ENCODE results near the gene NR0B2. TPM values are rescaled to one million over a fixed set of nuclear protein-coding genes. Genes with fewer than 3 reads are reported as not detected.
"Not testable (repeated sequence)": the region's sequence is repeated elsewhere in the genome, so short reads cannot be mapped to it uniquely, and the experiment has no call there.

The NR0B2 gene
- total and polyA plus RNA-seq, 2 experiments from 2014 or later, result 39.1 to 68.1 TPM

DNA sequence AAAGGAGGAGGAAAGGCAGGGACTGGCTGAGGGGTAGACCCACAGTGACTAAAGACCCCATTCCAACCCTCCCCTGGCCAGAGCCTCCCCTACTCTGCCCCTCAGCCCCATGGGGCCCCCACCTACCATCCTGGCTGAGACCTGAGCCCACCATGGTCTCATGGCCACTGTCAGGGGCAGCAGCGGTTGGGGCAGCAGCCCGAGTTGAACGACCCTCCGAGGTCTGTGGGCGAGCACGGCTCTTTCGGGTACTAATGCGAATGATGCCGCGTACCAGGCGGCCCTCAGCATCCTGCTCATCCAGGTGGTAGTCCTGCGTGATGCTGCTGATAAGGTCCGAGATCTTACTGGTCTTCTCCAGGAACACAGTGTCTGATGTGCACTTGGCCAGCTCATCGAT is 37.4 kb upstream of the NR0B2 start:
- peaks cover 6% of the 10 kb centered on the region for H3K4me1 ChIP-seq (ENCODE audit: insufficient read depth)
- no peak for TF ChIP-seq EZH2 (IDR thresholded peaks at IDR 0.05; ENCODE audit: borderline replicate concordance)
- TF ChIP-seq EZH2phosphoT487 (IDR thresholded peaks at IDR 0.05; ENCODE audit: low read depth, severe bottlenecking, unreplicated experiment), result no peak
- TF ChIP-seq, protein P1, sequence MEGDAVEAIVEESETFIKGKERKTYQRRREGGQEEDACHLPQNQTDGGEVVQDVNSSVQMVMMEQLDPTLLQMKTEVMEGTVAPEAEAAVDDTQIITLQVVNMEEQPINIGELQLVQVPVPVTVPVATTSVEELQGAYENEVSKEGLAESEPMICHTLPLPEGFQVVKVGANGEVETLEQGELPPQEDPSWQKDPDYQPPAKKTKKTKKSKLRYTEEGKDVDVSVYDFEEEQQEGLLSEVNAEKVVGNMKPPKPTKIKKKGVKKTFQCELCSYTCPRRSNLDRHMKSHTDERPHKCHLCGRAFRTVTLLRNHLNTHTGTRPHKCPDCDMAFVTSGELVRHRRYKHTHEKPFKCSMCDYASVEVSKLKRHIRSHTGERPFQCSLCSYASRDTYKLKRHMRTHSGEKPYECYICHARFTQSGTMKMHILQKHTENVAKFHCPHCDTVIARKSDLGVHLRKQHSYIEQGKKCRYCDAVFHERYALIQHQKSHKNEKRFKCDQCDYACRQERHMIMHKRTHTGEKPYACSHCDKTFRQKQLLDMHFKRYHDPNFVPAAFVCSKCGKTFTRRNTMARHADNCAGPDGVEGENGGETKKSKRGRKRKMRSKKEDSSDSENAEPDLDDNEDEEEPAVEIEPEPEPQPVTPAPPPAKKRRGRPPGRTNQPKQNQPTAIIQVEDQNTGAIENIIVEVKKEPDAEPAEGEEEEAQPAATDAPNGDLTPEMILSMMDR (IDR thresholded peaks at IDR 0.05; ENCODE audit: poor library complexity), result no peak
- H3K27me3 ChIP-seq, result no peaks in the 10 kb centered on the region
- H3K36me3 ChIP-seq (replicated peaks; ENCODE audit: insufficient read depth, low read depth), result no peaks in the 10 kb centered on the region
- 95% methylated on average over 14 of the region's 14 CpGs for WGBS (ENCODE audit: low lambda C conversion rate, missing lambda C conversion rate)
- H3K4me3 ChIP-seq, result no peak overlapping the region
- H3K27ac ChIP-seq, result no peak overlapping the region
- DNase-seq (ENCODE audit: low spot score), result no peak
- H3K4me2 ChIP-seq, result no peak overlapping the region
- no peaks in the 10 kb centered on the region for H3K9me2 ChIP-seq (replicated peaks; ENCODE audit: insufficient read depth)
- H3K9me3 ChIP-seq (ENCODE audit: low read depth), result no peaks in the 10 kb centered on the region
- H4K20me1 ChIP-seq (ENCODE audit: insufficient read depth, poor library complexity, severe bottlenecking), result no peaks in the 10 kb centered on the region
- H2AFZ ChIP-seq, result no peak overlapping the region
- H3K79me2 ChIP-seq, result peaks cover 10% of the 10 kb centered on the region

DNA sequence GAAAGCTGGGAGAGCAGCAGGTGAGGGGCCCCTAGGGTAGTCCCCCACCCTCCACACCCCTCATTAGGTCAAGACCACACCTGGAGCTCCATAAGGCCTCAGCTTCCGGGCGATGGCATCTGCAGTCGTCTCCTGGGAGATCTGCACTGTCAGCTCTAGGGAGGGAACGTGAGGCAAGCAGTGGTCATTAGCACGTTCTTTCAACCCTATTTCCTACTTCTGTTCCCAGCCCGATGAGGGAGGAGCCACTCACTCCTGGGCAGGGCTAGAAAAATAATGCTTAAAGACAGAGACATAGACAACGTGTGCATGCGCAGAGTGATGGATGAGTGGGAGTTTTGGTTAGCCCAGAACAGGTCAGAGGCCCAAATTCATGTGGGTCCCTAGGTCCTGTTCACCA is 36.8 kb upstream of the NR0B2 start:
- H3K4me2 ChIP-seq, result no peak overlapping the region
- 84% methylated on average over 8 of the region's 8 CpGs for whole genome bisulfite sequencing (ENCODE audit: low lambda C conversion rate, missing lambda C conversion rate)
- H3K4me3 ChIP-seq, result no peak overlapping the region
- no peaks in the 10 kb centered on the region for H3K9me3 ChIP-seq (ENCODE audit: low read depth)
- H3K36me3 ChIP-seq (replicated peaks; ENCODE audit: insufficient read depth, low read depth), result no peaks in the 10 kb centered on the region
- no peak for DNase-seq (ENCODE audit: low spot score)
- H3K27ac ChIP-seq, result no peak overlapping the region
- H3K79me2 ChIP-seq, result peaks cover 6% of the 10 kb centered on the region
- H3K27me3 ChIP-seq, result no peaks in the 10 kb centered on the region
- H3K9me2 ChIP-seq (replicated peaks; ENCODE audit: insufficient read depth), result no peaks in the 10 kb centered on the region
- H2AFZ ChIP-seq, result no peak overlapping the region
- peaks cover 6% of the 10 kb centered on the region for H3K4me1 ChIP-seq (ENCODE audit: insufficient read depth)
- TF ChIP-seq EZH2 (IDR thresholded peaks at IDR 0.05; ENCODE audit: borderline replicate concordance), result no peak
- TF ChIP-seq, protein P1 (IDR thresholded peaks at IDR 0.05; ENCODE audit: poor library complexity), result no peak
- no peak for TF ChIP-seq EZH2phosphoT487 (IDR thresholded peaks at IDR 0.05; ENCODE audit: low read depth, severe bottlenecking, unreplicated experiment)
- H4K20me1 ChIP-seq (ENCODE audit: insufficient read depth, poor library complexity, severe bottlenecking), result no peaks in the 10 kb centered on the region

DNA sequence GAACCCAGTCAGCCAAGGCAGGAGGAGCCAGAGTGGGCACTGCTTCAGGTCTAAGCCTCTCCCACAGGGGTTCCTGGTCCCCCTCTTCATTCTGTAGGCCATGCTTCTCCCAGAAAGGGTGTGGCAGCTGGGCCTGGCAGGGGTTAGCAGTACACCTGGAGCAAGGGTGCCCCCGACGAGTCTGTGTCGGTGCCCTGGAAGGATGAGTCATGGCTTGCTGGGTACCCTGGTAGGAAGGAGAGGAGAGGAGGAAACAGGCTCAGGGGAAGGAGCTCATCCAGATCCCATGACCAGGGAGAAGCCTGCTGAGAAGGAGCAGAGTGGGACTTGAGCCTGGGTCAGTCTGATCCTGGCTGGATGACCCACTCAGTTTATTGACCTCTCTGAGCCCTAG is 36.1 kb upstream of the NR0B2 start:
- H3K4me2 ChIP-seq, result no peak overlapping the region
- no peaks in the 10 kb centered on the region for H3K36me3 ChIP-seq (replicated peaks; ENCODE audit: insufficient read depth, low read depth)
- no peak overlapping the region for H3K27ac ChIP-seq
- DNase-seq (ENCODE audit: low spot score), result no peak
- peaks cover 12% of the 10 kb centered on the region for H3K4me1 ChIP-seq (ENCODE audit: insufficient read depth)
- 93% methylated on average over 3 of the region's 3 CpGs for WGBS (ENCODE audit: low lambda C conversion rate, missing lambda C conversion rate)
- no peak overlapping the region for H3K4me3 ChIP-seq
- H2AFZ ChIP-seq, result no peak overlapping the region
- TF ChIP-seq EZH2phosphoT487 (IDR thresholded peaks at IDR 0.05; ENCODE audit: low read depth, severe bottlenecking, unreplicated experiment), result no peak
- TF ChIP-seq EZH2 (IDR thresholded peaks at IDR 0.05; ENCODE audit: borderline replicate concordance), result no peak
- H3K27me3 ChIP-seq, result no peaks in the 10 kb centered on the region
- H3K9me2 ChIP-seq (replicated peaks; ENCODE audit: insufficient read depth), result no peaks in the 10 kb centered on the region
- no peaks in the 10 kb centered on the region for H4K20me1 ChIP-seq (ENCODE audit: insufficient read depth, poor library complexity, severe bottlenecking)
- no peaks in the 10 kb centered on the region for H3K9me3 ChIP-seq (ENCODE audit: low read depth)
- H3K79me2 ChIP-seq, result peaks cover 6% of the 10 kb centered on the region

DNA sequence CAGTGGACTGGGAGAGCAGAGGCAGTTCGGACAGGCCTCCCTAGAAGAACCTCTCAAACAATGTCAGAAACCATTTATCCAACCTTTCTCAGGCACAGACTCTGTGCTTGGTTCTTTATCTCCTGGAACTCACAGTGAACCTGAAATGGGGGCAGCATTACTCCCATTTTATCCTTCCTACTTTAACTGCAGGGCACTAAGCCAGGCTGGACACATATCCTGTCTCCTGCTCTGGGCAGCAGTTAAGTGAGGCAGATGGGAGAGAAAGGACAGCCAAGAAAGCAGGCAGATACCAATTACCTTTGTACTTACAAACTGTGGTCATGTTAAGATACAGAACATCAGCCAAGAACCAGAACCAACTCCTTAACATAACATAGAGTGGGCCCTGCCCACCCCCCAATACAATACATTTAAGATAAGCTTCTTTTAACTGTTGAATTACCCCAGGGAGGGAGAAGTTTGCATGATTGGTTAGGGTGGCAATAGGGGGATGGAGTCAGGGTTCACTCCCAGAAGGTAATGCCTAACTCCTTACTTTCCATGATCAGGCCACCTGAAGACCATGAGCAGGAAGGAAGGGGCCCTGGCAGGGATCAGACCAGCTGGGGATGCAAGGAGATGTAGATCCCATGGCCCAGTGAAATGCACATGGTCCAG is 35.6 kb upstream of the NR0B2 start:
- peaks cover 13% of the 10 kb centered on the region for H3K4me1 ChIP-seq (ENCODE audit: insufficient read depth)
- H3K9me2 ChIP-seq (replicated peaks; ENCODE audit: insufficient read depth), result no peaks in the 10 kb centered on the region
- H3K4me3 ChIP-seq, result no peak overlapping the region
- no peak for DNase-seq (ENCODE audit: low spot score)
- no peak overlapping the region for H2AFZ ChIP-seq
- H3K27me3 ChIP-seq, result no peaks in the 10 kb centered on the region
- no peaks in the 10 kb centered on the region for H4K20me1 ChIP-seq (ENCODE audit: insufficient read depth, poor library complexity, severe bottlenecking)
- peaks cover 6% of the 10 kb centered on the region for H3K79me2 ChIP-seq
- no peak overlapping the region for H3K27ac ChIP-seq
- TF ChIP-seq, protein P1 (IDR thresholded peaks at IDR 0.05; ENCODE audit: poor library complexity), result no peak
- TF ChIP-seq EZH2 (IDR thresholded peaks at IDR 0.05; ENCODE audit: borderline replicate concordance), result no peak
- TF ChIP-seq EZH2phosphoT487 (IDR thresholded peaks at IDR 0.05; ENCODE audit: low read depth, severe bottlenecking, unreplicated experiment), result no peak
- WGBS (ENCODE audit: low lambda C conversion rate, missing lambda C conversion rate), result 83% methylated on average over 1 of the region's 1 CpG
- no peaks in the 10 kb centered on the region for H3K36me3 ChIP-seq (replicated peaks; ENCODE audit: insufficient read depth, low read depth)
- H3K4me2 ChIP-seq, result no peak overlapping the region
- H3K9me3 ChIP-seq (ENCODE audit: low read depth), result no peaks in the 10 kb centered on the region

DNA sequence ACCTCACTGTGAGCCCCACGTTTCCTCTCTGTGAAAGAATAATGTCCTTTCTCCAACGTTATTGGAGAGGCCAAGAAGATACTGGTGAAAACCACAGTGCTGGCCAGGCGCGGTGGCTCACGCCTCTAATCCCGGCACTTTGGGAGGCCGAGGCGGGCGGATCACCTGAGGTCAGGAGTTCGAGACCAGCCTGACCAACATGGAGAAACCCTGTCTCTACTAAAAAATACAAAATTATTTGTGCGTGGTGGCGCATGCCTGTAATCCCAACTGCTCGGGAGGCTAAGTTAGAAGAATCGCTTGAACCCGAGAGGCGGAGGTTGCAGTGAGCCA is 34.9 kb upstream of the NR0B2 start:
- not testable (repeated sequence) for H3K27ac ChIP-seq; H3K9me3 ChIP-seq (ENCODE audit: low read depth); H2AFZ ChIP-seq; H3K4me2 ChIP-seq; H3K79me2 ChIP-seq; H3K4me3 ChIP-seq; H3K9me2 ChIP-seq (replicated peaks; ENCODE audit: insufficient read depth); H3K36me3 ChIP-seq (replicated peaks; ENCODE audit: insufficient read depth, low read depth); H4K20me1 ChIP-seq (ENCODE audit: insufficient read depth, poor library complexity, severe bottlenecking); DNase-seq (ENCODE audit: low spot score); H3K27me3 ChIP-seq
- peaks cover 13% of the 10 kb centered on the region for H3K4me1 ChIP-seq (ENCODE audit: insufficient read depth)
- 95% methylated on average over 16 of the region's 16 CpGs for WGBS (ENCODE audit: low lambda C conversion rate, missing lambda C conversion rate)

All from hepatocyte (in vitro differentiated cells).